LNCAP (cell line): ENCODE results near the gene NETO2.

Experiments used
- TF ChIP-seq, protein P1 (sequence below): fragments of 450-650 bp; IDR thresholded peaks from 2 replicates; pipeline ENCODE4 v1.5.1; 2017; ENCODE audit warnings: mild to moderate bottlenecking

Gene NETO2

GRCh38 chr16:47056688-47057629 lies 86.8 kb downstream of the NETO2 start:
- TF ChIP-seq, protein P1, sequence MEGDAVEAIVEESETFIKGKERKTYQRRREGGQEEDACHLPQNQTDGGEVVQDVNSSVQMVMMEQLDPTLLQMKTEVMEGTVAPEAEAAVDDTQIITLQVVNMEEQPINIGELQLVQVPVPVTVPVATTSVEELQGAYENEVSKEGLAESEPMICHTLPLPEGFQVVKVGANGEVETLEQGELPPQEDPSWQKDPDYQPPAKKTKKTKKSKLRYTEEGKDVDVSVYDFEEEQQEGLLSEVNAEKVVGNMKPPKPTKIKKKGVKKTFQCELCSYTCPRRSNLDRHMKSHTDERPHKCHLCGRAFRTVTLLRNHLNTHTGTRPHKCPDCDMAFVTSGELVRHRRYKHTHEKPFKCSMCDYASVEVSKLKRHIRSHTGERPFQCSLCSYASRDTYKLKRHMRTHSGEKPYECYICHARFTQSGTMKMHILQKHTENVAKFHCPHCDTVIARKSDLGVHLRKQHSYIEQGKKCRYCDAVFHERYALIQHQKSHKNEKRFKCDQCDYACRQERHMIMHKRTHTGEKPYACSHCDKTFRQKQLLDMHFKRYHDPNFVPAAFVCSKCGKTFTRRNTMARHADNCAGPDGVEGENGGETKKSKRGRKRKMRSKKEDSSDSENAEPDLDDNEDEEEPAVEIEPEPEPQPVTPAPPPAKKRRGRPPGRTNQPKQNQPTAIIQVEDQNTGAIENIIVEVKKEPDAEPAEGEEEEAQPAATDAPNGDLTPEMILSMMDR: no peak

- TF ChIP-seq, protein P1: no peak
These were observed 88.4 kb downstream of the NETO2 start for GRCh38 chr16:47055136-47055885.

GRCh38 chr16:47054306-47054705 lies 89.4 kb downstream of the NETO2 start:
- TF ChIP-seq, protein P1: no peak

DNA sequence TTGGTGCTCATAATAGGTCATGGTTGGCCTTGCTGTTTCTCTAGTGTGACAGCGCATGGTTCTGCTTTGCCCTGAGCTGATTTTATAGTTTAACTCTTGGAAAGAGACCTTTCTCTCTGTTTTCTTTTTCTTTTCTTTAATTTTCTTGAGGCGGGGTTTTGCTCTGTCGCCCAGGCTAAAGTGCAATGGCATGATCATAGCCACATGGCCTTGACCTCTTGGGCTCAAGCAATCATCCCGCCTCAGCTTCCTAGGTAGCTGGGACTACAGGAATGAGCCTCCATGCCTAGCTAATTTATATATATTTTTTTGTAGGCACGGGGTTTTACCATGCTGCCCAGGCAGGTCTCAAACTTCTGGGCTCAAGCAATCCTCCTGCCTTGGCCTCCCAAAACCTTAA lies 89.8 kb downstream of the NETO2 start:
- TF ChIP-seq, protein P1: no peak

- TF ChIP-seq, protein P1: no peak
These were observed 90.8 kb downstream of the NETO2 start for GRCh38 chr16:47052666-47053640.

DNA sequence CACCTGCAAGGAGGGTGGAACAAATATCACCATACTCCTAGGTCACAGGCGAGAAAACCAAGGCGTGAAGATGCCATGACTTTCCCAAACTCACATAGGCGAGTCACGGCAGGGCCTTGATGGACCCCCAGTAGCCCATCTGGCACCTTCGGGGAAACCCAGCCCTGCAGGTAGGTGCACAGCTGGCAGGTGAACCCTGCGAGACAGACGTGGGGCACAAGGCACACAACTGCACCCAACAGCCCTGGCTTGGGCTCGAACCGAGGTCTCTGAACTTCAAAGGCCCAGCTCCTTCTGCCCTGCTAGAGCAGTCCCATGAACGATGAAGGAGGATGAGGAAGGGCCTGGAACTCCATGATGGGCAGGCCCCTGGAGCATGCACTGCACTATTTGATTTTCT lies 92.7 kb downstream of the NETO2 start:
- TF ChIP-seq, protein P1: no peak
